ENCODE results near the gene MIPEP.

Gene MIPEP

DNA sequence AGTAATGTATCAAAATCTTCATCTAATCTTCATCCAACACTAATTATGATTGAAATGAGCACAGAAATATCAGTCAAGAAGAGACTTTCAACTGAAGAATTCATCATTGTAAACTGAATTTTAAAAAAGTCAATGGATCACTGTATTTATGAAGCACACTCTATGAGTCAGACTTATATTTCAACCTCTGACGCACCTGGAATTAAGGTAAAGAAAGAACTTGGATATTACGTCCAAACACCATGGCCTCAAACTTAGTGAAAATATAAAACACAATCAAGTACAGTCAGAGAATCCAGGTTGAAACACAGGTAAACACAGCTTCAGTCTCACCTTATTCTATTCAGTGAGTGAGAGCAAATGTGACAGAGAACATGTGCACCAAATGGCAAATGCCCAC is 39.5 kb downstream of the MIPEP start:
- DNase-seq = no peak

DNA sequence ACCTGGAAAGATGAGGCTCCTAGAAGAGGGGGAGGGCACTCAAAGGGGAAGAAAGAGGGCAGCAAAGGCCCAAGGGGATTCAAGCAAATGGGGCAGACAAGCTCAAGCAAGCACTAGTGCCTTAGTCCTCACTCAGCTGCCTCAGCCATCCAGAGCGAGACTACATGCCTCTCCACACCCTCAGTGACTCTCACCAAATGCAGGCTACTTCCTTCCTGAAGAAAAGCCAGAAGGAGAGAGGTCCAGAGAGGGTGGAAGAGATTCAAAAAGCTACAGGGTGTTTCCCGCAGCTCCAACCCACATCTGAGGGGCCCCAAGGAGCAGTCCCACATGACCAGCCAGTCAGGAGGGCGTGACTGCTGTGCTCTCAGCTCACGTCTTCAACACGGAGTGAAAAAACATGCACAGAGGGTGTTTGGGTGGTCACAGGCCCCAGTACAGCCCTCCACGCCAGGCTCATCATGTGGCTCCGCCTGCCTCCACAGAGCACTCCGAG is 40.5 kb downstream of the MIPEP start:
- DNase-seq = no peak

DNA sequence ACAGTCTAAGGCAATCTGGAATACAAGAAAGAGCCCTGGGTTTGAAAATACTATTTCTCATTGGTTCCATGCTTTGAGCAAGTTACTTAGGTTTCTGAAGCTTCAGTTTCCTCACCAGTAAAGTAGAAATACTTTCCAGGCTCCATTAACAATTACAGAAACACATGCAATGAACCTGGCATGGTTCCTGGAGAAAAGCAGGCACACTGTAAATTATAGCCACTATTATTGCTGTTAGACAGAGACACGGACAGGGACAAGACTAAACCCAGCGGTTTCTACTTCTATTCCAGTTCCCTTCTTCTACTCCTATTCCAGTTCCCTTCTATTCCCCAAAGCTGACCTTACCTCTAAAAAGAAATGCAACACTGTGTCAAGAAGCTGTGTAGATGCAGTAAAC is 41.2 kb downstream of the MIPEP start:
- DNase-seq = no peak

- DNase-seq = no peak
These were observed 41.7 kb downstream of the MIPEP start for GRCh38 chr13:23847497-23847896.

- DNase-seq = no peak
These were observed 44.0 kb downstream of the MIPEP start for GRCh38 chr13:23845105-23845725.

DNA sequence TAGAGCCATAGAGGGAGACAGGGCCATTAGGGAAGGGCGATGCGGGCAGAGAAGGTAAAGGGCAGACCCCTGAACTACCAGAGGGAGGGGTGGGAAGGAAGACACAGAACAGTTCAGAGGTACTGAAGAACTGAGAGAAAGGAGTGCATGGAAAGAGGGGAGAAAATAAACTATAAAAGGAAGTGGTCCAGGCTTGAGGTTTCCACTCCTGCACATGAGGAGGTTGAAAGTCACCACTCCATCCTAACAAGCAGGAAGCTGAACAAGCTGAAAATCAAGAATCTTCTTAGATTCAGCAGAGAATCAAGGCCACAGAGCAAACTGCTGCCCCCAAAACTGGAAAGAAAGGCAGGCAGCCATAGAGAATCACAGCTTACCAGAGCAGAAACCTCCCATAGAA is 45.1 kb downstream of the MIPEP start:
- DNase-seq = no peak

GRCh38 chr13:23843436-23843835 is 45.8 kb downstream of the MIPEP start:
- DNase-seq = no peak

- no peak for DNase-seq
These were observed 46.8 kb downstream of the MIPEP start for GRCh38 chr13:23842406-23842805.

DNA sequence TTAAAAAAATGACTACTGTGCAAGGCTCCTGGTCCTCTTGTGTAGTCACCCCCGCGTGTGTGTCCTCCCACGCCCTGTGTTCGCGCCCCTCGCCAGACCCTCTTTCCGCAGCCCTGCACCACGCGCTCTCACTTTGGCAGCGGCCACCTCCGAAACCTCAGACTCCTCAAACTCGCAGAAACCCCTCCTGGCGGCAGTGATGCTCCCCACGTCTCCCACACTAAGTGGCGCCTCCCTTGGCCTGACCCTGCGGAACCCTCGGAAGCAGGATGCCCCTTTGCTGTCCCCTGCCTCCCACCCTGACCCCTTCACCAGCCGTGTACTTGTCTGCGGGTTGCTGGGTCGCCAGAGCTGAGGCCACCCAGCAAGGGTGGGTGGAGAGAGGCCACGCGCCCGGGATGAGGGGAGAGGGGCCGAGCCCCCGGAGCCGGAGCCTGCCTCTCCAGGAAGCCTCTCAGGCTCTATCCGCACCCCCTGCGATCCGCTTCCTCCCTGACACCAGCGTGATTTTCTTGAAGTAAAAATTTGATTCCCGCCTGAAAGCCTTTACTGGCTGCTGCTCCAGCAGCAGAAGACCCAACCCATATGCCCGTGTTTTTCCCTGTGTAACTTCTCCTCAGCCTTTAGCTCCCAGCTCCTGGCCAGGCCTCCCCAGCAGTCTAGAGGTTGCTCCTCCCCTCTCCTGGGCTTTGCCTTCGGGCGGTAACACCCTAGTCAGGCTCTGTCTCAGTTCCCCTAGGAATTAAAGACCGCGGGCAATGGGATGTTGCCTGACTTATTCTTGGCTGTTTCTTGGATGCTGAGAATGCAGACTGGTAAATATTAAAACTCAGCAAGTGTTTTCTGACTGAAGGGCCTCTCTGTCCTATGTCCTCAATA is 55.2 kb downstream of the MIPEP start:
- DNase-seq = no peak

GRCh38 chr13:23828866-23829265 is 60.3 kb downstream of the MIPEP start:
- no peak for DNase-seq

- DNase-seq = no peak
These were observed 61.1 kb downstream of the MIPEP start for GRCh38 chr13:23828086-23828485.

DNA sequence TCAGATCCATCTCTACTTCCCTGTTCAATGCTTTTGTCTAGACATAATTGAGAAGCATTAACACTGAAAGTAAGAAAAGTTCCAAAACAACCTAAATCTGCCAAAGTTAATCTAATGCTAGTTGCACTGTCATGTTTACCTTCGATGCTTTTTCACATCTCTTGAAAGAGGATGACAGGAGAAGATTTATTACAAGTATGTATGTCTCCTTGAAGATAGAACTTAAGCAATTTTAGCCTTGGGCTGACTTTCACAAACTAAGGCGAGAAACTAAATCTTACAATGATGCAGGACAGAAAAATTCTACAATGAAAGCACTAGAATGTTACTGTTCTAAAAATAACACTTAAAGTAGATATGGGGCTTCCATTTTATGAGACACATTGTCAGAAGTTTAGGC is 64.0 kb downstream of the MIPEP start:
- no peak for DNase-seq

DNA sequence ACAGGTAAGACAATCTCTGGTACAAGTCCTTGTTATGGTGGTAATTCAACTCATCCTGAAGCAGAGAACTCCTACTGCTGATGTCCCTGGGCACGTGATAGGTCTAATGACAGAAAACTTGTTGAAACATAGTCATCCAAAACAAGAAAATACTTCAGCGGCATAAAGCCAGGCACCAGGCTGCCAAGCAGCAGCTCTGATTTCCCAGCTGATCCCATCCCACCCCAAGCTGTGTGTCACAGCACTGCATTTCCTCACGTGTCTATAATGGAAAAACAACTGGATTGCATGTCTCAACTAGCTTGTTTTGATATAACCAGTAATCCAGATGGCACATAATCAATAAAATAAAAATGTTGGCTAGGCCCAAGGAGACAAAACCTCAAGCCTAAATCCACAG is 64.8 kb downstream of the MIPEP start:
- DNase-seq = no peak

GRCh38 chr13:23822252-23822824 is 66.9 kb downstream of the MIPEP start:
- no peak for DNase-seq

- DNase-seq = no peak
These were observed 68.7 kb downstream of the MIPEP start for GRCh38 chr13:23820530-23820929.

- no peak for DNase-seq
These were observed 71.4 kb downstream of the MIPEP start for GRCh38 chr13:23817830-23818229.

- DNase-seq = no peak
These were observed 72.1 kb downstream of the MIPEP start for GRCh38 chr13:23817136-23817535.

DNA sequence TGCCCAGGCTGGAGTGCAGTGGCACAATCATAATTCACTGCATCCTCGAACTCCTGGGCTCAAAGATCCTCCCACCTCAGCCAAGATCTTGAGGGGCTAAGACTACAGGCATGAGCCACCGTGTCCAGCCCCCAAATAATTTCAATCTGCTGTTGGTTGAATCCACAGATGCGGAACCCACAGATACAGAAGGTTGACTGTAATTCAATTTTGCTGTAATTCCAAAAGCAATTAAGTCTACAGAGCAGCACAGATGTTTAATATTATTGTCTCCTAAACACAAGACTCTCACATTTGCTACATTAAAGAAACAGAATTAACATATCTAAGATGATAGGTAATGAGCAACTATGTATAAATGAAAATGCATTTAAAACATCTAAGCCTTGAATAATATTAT is 75.6 kb downstream of the MIPEP start:
- DNase-seq = no peak

- DNase-seq = no peak
These were observed 77.7 kb downstream of the MIPEP start for GRCh38 chr13:23811366-23812062.

DNA sequence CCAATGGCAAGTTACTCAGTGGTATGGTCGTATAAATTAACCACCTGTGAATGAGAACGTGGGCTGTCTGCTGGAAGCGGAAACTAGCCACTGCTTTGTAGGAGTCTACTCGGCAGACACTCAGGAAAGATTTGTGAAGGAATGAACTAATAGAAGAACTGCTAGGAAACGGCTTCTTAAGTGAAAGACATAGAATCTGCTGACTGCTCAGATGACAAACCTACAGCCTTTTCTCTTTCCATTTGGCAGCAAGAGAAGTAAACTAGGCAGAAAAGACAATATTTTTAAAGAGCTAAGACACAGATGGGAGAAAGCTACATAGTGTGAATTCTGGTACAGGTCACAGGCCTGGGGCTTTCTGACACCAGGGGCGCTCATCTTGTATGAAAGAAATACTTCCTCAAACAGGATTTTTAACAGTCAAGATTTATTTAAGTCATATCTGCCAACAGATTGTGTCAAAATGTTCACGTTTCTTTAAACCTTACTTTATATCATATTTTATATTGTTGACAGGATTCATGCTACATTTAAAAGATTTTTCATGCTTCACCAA is 78.4 kb downstream of the MIPEP start:
- DNase-seq = no peak

DNA sequence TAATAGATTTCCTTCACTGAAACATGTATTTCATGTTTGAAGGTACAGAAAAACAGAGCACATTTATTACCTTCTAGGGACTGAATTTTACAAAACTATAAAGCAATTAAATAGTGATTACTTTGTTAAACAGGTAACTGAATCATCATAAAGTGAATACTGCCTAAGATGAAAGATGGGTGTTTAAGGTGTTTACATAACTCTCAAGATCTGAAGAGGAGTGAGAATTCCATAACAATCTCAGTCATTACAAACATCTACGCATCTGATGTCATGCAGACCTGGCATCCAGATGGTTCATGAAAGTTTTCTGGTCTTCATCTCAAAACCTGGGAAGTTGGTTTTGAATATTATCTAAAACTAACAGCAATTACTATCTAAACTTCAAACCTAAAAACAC is 80.4 kb downstream of the MIPEP start:
- no peak for DNase-seq

- no peak for DNase-seq
These were observed 82.2 kb downstream of the MIPEP start for GRCh38 chr13:23806874-23807526.
